ENCODE data around the gene CRB1.
A peak's percentile ranks its signal among the peaks of the same experiment; 100 is the strongest.

Gene CRB1

GRCh38 chr1:197268012-197268411 is at the start of gene CRB1:
Gene CRB1 (plus strand): TSS chr1:197268252. CDS start chr1:197268413, 161 bp downstream.
- no peak for DNase-seq

GRCh38 chr1:197218857-197219256 is 49.2 kb upstream of the CRB1 start:
- no peak for DNase-seq

DNA sequence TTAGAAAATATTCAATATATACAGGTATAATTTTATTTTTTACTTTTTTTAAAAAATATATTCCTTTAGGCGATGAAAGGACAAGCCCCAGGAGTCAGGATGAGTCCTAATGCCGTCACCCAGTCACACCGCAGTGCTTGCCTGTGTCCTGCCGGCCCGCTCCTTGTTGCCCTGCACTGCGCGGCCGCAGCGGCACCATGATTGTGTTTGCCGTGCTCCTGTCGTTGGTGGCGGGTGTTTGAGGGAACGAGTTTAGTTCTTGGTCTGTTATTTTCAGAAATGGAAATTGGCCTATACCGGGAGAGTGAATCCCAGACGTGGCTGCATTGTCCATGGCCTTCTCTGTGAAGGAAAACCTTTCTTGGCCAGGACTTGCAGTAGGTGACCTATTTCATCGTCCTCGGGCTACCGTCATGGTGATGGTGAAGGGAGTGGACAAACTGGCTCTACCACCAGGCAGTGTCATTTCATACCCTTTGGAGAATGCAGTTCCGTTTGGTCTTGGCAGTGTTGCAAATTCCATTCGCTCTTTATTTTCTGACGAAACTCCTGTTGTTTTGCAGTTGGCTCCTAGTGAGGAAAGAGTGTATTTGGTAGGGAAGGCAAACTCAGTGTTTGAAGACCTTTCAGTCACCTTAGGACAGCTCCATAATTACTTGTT is 45.9 kb upstream of the CRB1 start:
- DNase-seq = peak; percentile 67

DNA sequence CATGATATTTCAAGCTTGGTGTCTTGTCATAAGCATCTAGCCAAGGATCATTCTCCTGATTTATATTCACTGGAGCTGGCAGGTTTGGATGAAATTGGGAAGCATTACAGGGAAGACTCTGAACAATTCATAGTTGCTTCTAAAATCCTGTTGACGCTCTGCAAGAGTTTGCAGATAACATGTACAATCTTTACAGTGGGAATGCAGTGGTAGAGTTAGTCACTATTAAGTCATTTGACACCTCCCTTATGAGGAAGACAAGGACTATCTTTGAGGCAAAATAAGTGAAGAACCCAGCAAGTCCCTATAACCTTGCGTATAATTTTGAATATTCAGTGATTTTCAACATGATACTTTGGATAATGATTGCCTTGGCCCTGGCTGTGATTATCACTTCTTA is 45.3 kb upstream of the CRB1 start:
- DNase-seq = no peak

DNA sequence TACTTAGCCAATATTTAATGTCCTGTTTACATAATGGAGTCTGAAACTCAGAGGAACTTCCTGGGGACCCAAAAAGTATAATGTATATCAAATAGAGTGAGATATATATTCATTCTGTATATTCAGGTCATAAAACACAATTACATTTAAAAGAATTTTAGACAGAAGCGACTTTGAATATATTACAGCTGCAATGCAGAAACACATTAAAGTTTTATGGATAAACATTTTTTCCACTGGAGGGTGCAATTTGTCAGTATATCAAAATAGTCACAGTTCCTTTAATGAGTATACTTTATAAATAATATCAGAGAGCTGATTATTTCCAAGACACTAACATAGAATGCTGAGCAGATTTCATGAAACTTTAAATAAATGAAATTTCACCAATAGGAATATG is 43.9 kb upstream of the CRB1 start:
- no peak for DNase-seq

DNA sequence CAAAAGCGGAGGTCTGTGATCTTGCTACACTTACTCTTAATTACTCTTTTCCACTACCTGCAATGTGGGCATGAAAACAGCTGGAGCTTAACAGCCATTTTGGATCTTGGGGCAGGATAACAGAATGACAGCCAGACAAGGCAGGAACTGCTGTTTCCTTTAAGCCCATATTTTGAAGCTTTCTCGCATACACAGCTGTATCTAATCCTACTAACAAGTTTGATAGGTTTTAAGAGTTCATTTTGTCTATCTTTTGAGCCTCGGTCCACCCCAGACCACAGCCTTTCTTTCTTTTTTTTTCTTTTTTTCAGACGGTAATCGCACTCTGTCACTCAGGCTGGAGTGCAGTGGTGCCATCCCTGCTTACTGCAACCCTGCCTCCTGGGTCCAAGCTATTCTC is 42.4 kb upstream of the CRB1 start:
- no peak for DNase-seq

GRCh38 chr1:197234581-197234980 is 33.5 kb upstream of the CRB1 start:
- DNase-seq = no peak

DNA sequence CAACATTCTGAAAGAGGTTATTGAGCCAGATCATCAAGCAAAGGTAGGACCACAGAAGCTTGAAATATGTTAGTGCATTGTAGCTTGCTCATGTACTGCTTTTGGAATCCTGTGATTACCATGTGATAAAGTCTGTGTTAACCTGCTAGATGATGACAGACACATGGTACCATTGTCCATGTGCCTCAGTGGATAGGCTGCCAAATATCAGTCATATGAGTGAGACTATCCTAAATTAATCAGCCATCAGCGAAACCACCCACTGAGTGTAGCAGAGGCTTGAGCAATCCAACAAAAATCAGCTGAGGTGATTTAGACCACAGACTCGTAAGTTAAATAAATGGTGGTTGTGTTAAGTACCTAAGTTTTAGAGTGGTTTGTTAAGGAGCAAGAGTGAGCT is 32.7 kb upstream of the CRB1 start:
- DNase-seq = no peak

DNA sequence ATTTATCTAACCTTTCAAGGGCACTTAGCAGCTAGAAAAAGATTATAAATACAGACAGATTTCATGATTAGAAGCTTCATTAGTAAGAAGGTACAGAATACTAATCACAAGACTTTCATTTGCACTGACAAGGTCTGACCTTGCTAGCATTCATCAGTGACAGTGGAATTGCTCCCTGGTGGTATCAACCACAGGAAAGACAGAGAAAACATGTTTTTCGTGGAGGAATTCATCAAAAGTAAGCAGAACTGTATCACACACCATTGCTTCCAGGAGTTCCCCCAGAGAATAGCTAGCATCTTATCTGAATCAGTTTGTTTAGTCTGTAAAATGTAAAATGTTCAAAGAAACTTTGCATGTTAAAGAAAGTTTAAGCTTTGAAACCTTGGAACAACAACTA is 20.6 kb upstream of the CRB1 start:
- DNase-seq = no peak

- no peak for DNase-seq
Measured at GRCh38 chr1:197249324-197249723, 18.7 kb upstream of the CRB1 start.

- DNase-seq = no peak
Measured at GRCh38 chr1:197250616-197251015, 17.4 kb upstream of the CRB1 start.

- no peak for DNase-seq
Measured at GRCh38 chr1:197252973-197253372, 15.1 kb upstream of the CRB1 start.

- no peak for DNase-seq
Measured at GRCh38 chr1:197254866-197255265, 13.2 kb upstream of the CRB1 start.

GRCh38 chr1:197264936-197265567 is 3.0 kb upstream of the CRB1 start:
- no peak for DNase-seq

DNA sequence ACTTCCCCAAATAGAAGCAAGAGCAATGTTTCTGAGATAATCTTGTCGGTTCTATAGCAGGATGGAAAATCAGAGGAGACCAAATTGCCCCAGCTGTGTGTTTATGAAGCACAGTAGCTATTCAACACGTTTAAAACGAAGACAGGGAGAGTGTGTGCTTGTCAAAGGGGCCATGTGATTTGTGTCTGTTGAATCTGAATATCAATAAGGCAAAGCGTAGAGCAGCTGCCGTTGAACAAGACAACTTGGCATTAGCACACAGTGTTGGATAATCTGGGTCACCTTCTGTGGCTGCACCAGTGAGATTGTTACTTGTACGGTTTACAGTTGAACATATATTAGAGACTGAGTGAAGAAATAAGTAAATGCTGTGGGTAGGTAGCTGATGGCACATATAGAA is 1.0 kb downstream of the CRB1 start:
- no peak for DNase-seq

GRCh38 chr1:197272791-197273190 is 4.7 kb downstream of the CRB1 start:
- DNase-seq = no peak

GRCh38 chr1:197277166-197277565 is 9.1 kb downstream of the CRB1 start:
- DNase-seq = no peak

GRCh38 chr1:197284325-197284724 is 16.3 kb downstream of the CRB1 start:
- DNase-seq = no peak

DNA sequence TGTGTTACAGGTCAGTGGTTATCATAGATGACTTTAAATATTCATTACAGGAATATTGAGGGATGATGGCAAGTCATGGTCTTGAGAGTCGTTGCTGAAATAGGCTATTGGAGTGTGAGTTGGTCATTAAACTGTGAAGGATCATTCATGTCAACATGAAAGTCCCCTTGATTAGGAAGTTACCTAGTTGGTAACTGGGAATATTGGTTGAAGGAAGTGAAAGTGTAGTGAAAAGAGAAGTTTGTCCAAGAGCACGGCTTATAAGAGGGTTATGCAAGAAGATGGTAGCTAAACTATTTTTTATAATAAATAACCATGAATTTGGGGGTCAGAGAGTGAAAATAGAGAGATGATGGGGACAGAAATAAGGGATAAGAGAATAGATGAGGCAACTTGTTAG is 16.9 kb downstream of the CRB1 start:
- no peak for DNase-seq

GRCh38 chr1:197285526-197286205 is 17.6 kb downstream of the CRB1 start:
- DNase-seq = no peak

DNA sequence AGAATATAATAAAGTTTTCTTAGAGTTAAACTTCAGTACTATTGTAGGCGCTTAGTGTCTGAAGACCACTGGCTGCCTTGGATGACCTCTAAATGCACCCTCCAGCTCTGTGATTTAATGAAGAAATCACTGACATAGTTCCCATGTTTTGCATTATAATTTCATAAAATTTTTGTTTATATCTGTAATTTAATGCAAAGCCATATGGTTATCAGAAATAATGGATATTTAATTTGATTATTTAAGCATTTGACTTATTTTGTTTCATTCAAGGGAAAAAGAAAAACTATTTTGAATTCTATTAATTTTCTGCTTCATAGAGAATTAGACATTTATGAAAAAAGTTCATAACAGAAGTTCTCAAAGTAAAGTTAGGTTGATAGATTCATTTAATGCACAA is 18.6 kb downstream of the CRB1 start:
- DNase-seq = no peak

- DNase-seq = no peak
Measured at GRCh38 chr1:197287863-197288262, 19.8 kb downstream of the CRB1 start.

DNA sequence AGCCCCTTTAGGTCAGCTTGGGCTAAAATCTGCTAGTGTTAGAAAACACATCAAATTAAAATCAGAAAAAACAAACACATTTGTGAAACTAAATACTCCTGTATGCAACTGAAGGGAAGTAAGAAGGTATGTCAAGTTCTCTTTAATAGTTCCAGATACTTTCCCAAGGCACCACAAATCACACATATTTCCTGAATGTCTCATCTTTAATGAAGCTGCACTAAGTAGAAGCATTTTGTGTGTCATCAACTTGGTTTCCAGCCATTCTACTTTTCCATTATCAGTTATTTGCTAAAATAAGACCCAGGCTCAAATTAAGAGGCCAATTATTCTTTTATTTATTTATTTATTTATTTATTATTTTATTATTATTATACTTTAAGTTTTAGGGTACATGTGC is 34.7 kb downstream of the CRB1 start:
- no peak for DNase-seq

- no peak for DNase-seq
Measured at GRCh38 chr1:197303463-197303862, 35.4 kb downstream of the CRB1 start.
